Left forelimb (tissue), 1 donor: Measurements from ENCODE around the gene IL17REL.

Experiments used
- DNase-seq: peaks from one replicate; pipeline ENCODE4 v3.0.0-alpha.2; 2018; ENCODE audit warnings: low spot score

IL17REL gene

DNA sequence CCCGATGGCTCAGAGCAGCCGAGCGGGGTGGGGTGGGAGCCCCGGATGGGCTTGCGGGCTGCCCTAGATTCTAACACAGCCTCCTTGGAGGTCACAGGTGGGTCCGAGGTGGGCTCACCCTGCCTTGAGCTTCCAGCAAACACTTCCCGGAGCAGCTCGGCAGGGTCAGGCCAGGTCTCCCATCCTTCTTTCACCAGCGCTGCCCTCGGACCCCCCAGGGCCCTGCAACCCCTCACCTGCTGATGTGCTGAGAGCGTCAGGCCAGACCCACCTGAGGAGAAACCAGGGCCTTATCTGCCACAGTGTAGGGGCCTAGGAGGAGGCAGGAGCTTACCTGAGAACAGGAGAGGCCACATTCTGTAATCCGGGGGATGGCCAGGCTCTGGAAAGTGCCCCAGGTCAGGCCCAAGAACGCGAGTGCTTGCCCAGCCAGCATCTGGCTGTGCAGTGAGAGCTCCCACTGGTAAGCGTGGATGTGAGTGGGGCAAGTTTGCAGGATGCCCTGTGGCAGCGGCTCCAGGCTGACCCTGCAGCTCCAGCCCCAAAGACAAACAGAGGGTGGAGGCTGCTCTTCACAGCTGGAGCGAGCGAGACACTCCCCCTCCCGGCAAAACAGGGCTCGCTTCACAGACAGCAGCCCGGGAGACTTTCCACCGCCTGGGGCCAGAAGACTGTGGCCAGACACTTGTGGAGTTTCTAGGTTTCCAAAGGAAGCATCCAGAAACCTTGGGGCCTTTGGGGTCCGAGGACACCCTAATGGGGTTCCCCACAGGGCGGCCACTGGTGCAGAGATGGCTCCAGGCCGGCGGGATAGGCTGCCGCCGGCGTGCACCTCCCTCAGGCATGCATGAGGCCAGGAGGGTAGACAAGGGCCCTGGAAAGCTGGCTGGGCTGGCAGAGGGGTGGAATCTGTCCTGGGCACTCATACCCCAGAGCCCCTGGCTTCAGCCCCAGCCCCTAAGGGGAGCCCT lies at the start of gene IL17REL:
Gene IL17REL (minus strand): TSS at position 555 of the 971 bp plus-strand sequence. CDS start 119 bp downstream, at position 436.
- peak; percentile 63 for DNase-seq

DNA sequence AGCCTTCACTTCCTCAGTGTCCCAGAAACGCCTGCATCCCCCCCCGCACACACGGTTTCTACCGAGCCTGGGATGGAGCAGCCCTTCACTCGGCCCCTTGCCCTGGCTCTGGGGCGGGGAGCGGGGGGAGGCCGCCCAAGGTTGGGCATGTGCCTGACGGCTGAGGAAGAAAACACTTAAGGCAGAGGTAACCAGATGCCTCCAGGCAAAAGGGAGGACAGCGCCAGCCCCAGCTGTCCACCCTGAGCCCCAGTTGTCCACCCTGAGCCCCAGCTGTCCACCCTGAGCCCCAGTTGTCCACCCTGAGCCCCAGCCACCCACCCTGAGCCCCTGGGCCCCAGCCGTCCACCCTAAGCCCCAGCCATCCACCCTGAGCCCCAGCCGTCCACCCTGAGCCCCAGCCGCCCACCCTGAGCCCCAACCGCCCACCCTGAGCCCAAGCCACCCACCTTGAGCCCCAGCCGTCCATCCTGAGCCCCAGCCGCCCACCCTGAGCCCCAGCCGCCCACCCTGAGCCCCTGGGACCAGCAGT lies 49.3 kb upstream of the IL17REL start:
- no peak for DNase-seq

DNA sequence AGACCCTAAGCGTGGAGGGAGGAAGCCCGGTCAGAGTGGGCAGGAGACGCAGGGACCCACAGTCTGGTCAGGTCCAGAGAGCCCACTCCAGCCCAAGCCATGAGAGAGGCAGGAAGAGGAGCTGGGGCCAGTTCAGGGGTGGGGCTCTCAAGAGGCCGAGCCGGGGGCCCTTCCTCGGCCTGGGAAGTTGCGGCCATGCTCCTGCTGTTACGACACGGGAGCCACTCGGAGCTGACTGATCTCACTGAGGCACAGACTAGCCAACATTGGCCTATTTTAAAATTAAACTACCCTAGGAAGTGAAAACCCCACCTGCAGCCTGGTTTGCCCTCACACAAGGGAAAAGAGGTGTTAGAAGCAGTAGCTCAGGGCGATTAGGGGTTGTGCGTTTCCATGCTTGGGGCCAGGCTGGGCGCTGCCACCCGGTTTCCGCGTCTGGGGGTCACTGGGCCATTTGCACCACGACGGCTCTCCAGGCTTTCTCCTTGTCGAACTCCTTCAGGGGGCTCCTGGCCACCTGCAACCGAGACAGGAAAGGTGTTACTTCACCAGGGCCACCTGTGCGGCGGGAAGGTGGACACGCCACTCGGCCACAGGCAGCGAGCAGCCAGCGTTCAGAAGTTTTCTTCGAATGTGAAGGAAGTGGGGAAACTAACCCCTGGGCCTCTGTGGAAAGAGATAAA lies 48.7 kb upstream of the IL17REL start:
- no peak for DNase-seq

DNA sequence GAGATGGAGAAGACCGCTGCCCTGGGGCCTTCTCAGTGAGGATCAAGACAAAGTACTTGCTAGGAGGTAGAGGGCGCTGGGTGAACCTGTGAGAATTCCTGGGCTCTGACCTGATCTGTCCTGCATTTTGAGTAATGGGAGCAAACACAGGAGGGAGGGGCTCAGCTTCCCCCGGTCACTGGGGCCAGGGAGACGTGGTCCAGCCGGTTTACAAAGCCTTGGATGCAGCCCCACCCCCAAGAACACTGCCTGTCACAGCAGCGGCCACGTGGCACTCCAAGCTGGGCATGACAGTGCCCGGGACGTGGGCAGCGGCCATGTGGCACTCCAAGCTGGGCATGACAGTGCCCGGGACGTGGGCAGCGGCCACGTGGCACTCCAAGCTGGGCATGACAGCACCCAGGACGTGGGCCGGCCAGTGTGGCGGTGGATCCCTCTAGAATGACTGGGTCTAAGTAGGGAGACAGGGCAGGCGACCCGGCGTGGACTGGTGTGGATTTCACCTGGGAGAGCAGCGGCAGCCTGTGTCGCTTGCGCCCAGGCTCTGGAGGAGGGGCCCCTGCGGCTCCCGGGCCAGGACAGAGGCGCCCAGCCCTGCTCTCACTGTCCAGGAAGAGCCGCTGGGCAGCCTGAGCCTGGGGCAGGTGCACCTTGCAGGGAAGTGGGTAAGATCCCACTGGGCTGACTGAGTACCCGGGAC lies 48.0 kb upstream of the IL17REL start:
- DNase-seq = no peak

DNA sequence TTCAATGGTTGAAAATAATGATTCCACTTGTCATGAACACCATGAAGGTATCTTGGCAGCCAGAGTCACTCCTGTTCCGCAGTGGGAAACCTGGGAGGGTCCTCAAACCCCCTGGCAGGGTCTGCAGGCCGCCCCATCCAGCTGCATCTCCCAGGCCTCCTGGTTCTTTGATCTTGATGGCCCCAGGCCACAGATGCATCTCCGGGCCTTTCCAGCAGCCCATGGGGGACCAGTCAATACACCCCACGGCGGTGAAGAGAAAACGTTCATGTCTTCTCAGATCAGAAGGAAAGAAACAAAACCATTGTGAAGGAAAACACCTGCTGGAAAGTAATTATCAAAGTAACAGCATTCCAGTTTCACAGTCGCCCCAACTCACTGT lies 47.3 kb upstream of the IL17REL start:
- no peak for DNase-seq

DNA sequence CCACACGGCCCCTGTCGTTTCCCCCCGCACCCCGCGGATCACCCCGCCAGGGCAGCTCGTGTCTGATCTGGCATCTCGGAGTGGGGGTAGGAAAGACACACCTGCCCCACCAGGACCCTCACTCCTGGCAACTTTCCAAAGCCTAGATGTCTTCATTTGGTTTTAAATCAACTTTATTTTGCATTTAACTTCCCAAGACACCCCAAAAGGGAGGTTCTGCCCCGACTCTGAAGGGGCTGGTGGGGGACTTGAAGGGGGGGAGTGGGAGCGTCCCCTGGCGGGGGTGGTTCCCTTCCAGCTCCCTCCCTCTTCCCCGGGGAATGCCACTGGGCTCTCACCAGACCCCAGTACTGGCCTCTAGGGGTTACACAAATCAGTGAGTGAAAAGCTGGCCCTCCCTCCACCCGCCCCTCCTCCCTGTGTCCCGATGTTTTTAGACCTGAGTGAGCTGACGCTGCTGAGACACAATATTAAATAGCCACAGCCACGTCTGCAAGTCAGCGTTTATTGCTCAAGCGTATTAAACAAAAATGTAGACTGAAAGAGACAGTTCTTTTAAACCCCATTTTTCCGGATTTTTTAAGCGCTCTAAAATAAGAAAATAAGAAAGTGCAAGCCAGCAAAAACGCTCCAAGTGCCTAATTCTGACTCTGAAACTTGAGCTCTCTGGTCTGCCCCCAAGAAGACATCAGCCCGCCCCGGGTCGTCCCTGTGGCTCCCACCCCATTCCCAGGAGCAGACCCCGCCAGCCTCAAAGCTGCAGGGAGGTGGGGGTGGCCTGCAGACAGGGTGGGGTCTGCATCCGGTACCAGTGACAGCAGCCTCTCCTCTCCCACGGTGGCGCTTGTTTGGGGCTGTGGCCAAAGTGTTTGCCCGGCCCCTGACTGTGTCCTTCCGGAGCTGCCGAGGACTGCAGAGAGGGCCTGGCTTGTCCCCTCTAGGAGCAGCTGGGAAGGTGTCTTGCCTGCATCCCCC lies 46.6 kb upstream of the IL17REL start:
- DNase-seq = no peak

DNA sequence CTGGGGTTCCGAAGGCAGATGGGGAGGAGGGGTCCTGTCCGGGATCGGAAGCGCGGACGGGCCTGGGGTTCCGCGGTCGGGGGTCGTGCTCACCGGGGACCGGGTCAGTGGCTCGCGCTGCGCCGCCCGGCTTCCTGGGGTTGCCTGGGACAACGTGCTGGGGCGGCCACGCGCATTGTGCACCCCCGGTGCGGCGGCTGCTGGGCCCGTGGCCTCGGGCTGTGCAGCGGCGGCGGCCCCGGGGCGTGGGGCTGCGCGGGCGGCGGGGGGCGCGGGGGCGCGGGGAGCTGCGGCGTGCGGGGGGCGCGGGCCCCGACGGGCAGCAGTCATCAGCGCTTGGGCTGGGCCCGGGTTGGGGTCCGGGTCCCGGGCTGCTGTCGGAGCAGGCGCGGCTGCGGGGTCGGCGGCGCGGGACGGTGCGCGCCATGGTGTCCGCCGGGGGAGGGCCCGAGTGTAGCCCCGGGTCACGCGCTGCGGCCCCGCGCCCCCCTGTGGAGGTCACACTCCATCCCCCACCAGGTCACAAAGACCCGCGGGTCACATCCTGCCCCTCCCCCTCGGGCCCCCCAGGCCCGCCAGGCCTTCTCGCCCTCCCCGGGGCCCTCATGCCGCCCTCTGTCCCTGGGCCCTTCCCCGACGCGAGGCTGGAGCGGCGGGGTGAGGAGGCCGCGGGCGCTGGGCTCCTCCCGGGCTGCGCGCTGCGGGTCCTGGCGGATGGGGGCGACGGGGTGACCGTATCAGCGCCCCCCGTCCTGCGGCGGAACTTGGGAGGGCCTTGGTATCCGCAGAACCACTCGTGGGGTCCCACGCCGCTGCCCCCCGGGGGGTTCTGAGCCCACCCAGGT lies 45.7 kb upstream of the IL17REL start, which contains the start of gene TTLL8:
Gene TTLL8 (minus strand): TSS at position 238 of the 845 bp plus-strand sequence.
- DNase-seq = no peak

DNA sequence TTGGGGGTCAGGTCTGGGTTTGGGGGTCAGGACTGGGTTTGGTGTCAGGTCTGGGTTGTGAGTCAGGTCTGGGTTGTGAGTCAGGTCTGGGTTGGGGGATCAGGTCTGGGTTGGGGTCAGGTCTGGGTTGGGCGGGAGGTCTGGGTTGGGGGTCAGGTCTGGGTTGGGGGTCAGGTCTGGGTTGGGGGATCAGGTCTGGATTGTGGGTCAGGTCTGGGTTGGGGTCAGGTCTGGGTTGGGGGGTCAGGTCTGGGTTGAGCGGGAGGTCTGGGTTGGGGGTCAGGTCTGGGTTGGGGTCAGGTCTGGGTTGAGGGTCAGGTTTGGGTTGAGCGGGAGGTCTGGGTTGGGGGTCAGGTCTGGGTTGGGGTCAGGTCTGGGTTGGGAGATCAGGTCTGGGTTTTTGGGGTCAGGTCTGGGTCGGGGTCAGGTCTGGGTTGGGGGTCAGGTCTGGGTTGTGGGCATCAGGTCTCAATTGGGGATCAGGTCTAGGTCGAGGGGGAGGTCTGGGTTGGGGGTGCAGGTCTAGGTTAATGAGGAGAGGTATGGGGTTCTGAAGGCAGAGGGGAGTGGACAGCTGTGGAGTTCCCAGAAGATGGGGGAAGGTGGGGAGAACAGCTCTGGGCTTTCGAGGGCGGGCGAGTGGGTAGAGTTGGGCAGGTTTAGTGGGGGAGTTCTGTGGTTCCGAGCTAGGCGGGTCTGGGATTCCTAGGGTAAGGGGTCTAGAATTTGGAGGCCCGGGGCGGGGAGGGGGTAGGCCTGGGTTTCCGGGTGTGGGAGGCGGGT lies 44.9 kb upstream of the IL17REL start:
- DNase-seq = no peak

DNA sequence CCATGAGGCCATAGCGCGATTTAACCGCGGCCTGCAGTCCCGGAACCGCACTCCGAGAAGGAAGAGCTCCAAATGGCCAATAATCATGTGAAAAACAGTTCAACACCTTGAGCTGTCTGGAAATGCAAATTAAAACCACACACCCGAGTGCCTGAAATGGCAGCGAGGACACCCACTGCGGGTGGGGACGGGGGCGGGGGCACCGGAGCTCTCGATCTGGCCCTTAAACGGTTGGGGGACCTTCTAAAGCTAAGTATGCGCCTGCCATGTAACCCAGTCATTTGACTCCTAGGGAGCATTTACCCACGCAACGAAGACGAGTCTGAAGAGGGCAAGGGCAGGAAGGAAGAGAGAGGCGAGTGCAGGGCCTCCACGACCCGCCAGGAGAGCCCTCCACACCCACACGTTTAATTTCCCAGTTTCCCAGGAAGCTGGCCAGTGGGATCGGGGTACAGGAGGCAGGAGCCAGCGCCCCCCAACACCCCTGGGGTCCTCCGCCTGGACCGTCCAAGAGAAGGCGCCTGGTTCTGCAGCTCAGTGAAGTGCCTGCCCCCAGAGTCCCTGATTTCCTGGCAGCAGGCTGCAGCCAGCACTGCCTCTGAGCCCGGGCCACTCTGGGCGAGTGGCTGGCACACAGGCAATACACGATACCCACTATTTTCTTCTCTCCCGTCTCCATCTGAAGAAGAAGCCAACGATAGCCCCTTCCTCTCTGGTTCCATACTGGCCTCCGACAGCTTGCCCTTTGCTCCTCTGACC lies 43.8 kb upstream of the IL17REL start:
- no peak for DNase-seq

DNA sequence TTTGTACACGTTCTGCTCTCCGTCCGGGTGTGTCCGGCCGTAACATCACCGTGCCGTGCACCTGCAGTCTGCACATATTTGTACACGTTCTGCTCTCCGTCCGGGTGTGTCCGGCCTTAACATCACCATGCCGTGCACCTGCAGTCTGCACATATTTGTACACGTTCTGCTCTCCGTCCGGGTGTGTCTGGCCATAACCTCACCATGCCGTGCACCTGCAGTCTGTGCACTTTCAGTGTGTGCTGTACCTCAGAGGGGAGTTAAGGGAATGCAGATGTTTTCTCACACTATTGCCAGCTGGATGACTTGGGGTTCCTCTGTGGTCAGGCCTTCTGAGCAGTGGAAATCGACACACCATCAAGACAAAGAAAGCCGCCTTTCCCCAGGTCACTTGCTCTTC lies 41.3 kb upstream of the IL17REL start:
- DNase-seq = no peak

DNA sequence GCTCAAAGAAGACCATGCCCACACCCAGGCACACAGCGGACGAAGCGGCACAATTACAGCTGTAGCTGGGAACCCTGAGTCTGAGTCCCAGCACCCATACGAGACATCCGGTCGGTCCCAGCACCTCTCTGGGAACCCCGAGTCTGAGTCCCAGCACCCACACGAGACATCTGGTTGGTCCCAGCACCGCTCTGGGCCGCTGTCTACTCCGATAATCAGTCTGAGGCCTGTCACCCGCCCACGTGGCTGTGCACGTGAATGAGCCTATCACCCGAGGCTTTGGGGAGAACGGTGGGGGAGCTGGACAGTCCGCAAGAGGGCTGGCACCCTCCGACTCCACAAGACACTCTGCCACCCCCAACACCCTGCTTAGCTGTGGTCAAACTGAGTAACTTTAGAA lies 39.4 kb upstream of the IL17REL start:
- no peak for DNase-seq

DNA sequence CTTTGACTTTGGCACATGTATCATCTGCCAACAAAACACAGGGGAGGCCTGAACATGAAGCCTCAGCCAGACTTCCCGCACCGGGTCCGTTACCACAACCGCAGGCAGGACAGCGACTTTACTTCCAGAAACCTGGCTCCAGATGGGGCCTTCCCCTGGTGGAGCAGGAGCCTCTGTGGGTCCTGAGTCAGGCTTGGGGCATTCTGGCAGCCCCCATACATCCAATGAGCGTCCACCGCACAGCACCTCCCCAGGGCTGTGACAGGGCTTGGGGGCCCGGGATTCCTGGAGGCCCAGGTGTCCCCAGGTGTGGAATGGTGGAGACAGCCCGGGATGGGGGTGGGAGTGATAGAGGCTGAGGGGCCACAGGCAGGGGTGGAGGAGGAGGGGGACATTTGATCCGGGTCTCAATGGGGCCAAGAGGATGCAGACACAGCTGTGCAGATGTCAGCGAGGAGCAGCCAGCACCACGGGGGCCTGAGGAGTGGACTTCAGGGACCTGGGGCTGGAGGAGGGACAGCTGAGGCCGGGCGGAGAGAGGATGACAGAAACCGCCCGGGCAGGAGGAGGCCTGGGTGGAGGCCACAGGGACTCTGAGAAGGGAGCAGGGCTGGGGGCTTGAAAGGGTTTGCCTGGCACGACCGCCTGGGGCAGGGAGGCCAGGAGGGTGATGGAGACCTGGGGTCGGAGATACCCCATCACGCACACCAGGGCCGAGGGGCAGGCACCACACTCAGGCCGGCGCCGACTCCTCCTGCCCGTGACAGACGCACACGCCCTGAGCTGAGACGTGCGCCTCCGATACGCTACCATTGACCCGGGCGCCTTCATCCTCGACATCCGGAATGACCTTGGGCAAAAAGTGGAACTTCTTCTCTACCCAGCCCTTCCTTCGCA lies 37.0 kb upstream of the IL17REL start:
- DNase-seq = no peak

DNA sequence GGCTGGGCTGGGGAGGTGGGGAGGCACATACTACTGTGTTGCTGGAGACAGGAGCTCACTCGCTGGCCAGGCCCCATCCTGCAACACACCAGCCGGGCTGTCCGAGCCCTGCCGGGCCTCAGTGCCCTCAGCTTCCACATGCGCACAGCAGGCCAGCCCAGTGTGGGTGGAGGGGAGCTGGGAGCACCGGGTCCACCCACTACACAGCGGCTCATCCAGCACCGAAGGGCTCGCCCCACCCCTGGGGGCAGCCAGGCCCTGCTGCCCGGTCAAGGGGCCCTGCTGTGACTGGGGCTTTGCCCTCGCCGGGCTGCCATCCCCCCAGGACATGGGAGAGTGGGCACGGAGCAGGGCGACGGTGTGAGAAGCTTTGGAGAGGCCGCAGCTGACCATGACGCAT lies 36.3 kb upstream of the IL17REL start:
- DNase-seq = no peak

DNA sequence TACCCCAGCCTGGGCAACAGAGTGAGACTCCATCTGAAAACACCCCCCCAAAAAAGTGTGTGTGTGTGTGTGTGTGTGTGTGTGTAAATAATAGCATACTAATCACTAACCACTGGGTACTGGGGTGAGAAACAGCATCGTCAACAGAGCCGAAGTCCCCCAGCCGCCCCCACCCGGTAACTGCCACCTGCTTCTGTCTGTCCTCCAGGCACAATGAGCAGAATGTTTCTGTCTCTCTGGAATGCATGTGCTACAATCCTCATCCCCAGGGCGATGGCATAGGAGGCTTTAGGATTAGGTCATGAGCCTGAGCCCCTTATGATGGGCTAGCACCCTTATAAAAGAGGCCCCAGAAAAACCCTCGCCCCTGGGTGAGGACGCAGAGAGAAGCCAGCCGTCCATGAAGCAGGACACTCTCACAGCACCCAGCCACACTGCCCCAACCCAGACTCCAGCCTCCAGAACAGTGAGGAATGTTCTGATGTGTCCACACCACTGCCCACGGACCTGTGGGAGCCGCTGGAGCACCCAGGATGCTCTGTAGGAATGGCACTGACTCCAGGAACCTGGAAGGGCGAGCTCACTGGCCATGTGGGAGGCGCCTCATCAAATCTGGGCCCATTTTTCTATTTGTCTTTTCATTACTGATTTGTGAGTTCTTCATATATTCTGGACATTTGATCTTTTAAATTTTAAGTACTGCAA lies 35.6 kb upstream of the IL17REL start:
- DNase-seq = no peak

DNA sequence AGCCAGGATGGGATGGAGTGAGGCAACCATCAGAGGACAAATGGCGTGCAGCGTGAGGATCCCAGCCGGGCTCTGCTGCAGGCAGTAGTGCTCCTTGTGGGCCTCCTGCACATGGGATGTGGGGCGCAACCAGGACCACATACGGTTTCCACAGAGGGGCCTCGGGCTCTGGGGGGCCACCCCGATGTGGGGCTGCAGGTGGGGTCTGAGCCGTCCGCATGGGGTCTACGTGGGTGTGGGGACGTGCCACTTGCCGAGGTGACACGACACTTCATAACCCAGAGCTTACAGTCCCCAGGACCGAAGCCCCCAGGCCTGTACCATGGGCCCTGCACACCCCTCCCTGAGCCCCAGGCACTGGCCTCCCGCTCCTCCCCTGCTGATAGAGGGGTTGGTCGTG lies 34.8 kb upstream of the IL17REL start:
- DNase-seq = no peak

DNA sequence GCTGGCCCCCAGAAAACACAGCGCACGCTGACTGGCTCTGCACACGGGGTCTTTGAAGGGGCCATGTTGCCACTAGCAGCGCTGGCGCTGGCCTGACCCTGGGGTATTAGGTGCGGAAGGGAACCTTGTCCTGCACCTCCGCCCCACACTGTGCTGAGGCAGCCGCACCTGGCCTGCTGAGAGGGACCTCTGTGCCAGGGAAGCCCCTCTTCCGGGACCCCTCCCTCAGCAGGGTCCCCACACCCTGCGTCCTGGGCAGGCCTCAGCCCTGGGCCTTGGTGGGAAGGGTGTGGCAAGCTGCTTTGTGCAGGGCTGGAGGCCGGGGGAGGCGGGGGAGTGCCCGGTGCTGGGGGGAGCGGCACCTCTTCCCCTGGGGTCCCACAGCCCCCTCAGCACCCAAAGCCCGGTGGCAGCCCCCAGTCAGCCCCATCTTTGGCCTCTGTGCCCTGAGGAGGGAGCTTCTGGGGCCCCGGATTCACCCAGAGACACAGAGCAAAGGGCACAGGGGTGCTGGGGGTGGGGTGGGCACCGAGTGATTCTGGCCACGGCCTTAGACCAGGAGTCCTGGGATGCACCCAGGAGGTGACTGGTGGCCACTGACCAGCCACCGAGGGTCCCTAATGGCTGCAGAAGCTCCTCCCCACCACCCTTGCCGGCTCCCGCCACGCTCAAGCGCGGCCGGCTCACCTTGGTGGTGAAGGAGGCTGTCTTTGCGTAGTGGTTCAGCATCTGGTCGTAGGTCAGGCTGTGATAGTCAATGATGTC lies 34.1 kb upstream of the IL17REL start:
- no peak for DNase-seq
